ENCODE measurements around the gene XIRP2.

XIRP2 gene

DNA sequence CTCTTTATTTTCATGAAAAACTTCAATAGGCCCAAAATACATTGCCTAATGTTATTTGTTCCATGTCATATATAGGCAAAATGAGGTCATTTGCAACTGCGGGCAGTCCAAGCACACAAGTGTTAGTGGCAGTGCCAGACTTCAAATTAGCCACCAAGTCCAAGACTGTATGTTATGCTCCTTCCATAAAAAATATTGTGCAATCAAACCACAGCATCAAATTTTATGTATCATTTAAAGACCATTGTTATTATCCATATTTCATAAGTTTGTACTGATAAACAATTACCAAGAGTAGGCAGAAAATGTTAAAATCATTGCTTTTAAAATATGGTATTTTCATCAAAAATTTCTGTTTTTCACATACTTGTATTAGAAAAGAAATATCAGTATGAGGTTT lies 54.1 kb downstream of the XIRP2 start:
- Histone ChIP-seq H3K4me1 (ENCODE audit: control insufficient read depth, insufficient read depth, low read length) (no peaks in the 10 kb centered on the region), H3K36me3 (ENCODE audit: control insufficient read depth, insufficient read depth, low read length, severe bottlenecking) (no peaks in the 10 kb centered on the region), H3K9me3 (ENCODE audit: control insufficient read depth, low read length) (no peaks in the 10 kb centered on the region), H3K27me3 (replicated peaks; ENCODE audit: control insufficient read depth, insufficient read depth, low read length) (no peaks in the 10 kb centered on the region), H3K9ac (ENCODE audit: low read length) (no peak overlapping the region), H3K4me3 (ENCODE audit: low read length) (no peak overlapping the region)
- DNase-seq (ENCODE audit: low read depth) = no peak

DNA sequence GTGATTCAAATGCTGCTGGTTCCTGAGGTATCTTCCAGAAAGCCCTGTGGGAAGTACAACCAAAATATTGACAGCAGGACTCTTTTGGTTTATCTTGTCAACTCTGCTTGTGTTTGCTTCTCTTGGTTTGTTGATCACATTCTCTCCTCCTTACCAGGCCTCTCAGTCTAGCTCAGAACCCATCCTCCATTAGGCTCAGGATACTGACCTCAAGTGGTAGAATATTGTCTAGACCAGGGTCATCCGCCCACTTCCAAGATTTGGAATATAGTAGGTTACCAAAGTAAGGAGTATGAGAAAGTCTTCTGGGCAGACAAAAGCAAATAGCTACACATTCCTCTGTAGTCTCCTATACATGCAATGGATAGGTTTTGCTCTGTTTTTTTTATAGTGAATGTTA lies 56.6 kb downstream of the XIRP2 start:
- DNase-seq (ENCODE audit: low read depth) = no peak
- H3K4me3 ChIP-seq (ENCODE audit: low read length) = no peak overlapping the region

GRCh38 chr2:166957686-166958085 lies 69.4 kb downstream of the XIRP2 start:
- Histone ChIP-seq H3K9me3 (ENCODE audit: control insufficient read depth, low read length) (no peaks in the 10 kb centered on the region), H3K4me3 (ENCODE audit: low read length) (no peak overlapping the region), H3K9ac (ENCODE audit: low read length) (no peak overlapping the region), H3K27me3 (replicated peaks; ENCODE audit: control insufficient read depth, insufficient read depth, low read length) (no peaks in the 10 kb centered on the region), H3K4me1 (ENCODE audit: control insufficient read depth, insufficient read depth, low read length) (no peaks in the 10 kb centered on the region), H3K36me3 (ENCODE audit: control insufficient read depth, insufficient read depth, low read length, severe bottlenecking) (no peaks in the 10 kb centered on the region)
- no peak for DNase-seq (ENCODE audit: low read depth)

More for the DNA sequence above, 56.6 kb downstream of the XIRP2 start:
- Histone ChIP-seq H3K36me3 (ENCODE audit: control insufficient read depth, insufficient read depth, low read length, severe bottlenecking) (no peaks in the 10 kb centered on the region), H3K9me3 (ENCODE audit: control insufficient read depth, low read length) (no peaks in the 10 kb centered on the region), H3K4me1 (ENCODE audit: control insufficient read depth, insufficient read depth, low read length) (no peaks in the 10 kb centered on the region), H3K9ac (ENCODE audit: low read length) (no peak overlapping the region), H3K27me3 (replicated peaks; ENCODE audit: control insufficient read depth, insufficient read depth, low read length) (no peaks in the 10 kb centered on the region)

GRCh38 chr2:166958986-166959481 lies 70.8 kb downstream of the XIRP2 start:
- H3K9ac ChIP-seq (ENCODE audit: low read length) = no peak overlapping the region
- no peaks in the 10 kb centered on the region for H3K9me3 ChIP-seq (ENCODE audit: control insufficient read depth, low read length)
- no peaks in the 10 kb centered on the region for H3K4me1 ChIP-seq (ENCODE audit: control insufficient read depth, insufficient read depth, low read length)
- H3K4me3 ChIP-seq (ENCODE audit: low read length) = no peak overlapping the region
- no peaks in the 10 kb centered on the region for H3K27me3 ChIP-seq (replicated peaks; ENCODE audit: control insufficient read depth, insufficient read depth, low read length)
- DNase-seq (ENCODE audit: low read depth) = no peak
- no peaks in the 10 kb centered on the region for H3K36me3 ChIP-seq (ENCODE audit: control insufficient read depth, insufficient read depth, low read length, severe bottlenecking)

GRCh38 chr2:166959556-166959955 lies 71.3 kb downstream of the XIRP2 start:
- Histone ChIP-seq H3K27me3 (replicated peaks; ENCODE audit: control insufficient read depth, insufficient read depth, low read length) (no peaks in the 10 kb centered on the region), H3K36me3 (ENCODE audit: control insufficient read depth, insufficient read depth, low read length, severe bottlenecking) (no peaks in the 10 kb centered on the region), H3K4me3 (ENCODE audit: low read length) (no peak overlapping the region), H3K4me1 (ENCODE audit: control insufficient read depth, insufficient read depth, low read length) (no peaks in the 10 kb centered on the region), H3K9me3 (ENCODE audit: control insufficient read depth, low read length) (no peaks in the 10 kb centered on the region), H3K9ac (ENCODE audit: low read length) (no peak overlapping the region)
- no peak for DNase-seq (ENCODE audit: low read depth)

GRCh38 chr2:166960702-166961270 lies 72.5 kb downstream of the XIRP2 start:
- Histone ChIP-seq H3K27me3 (replicated peaks; ENCODE audit: control insufficient read depth, insufficient read depth, low read length) (no peaks in the 10 kb centered on the region), H3K9me3 (ENCODE audit: control insufficient read depth, low read length) (no peaks in the 10 kb centered on the region), H3K4me1 (ENCODE audit: control insufficient read depth, insufficient read depth, low read length) (no peaks in the 10 kb centered on the region), H3K9ac (ENCODE audit: low read length) (no peak overlapping the region), H3K4me3 (ENCODE audit: low read length) (no peak overlapping the region), H3K36me3 (ENCODE audit: control insufficient read depth, insufficient read depth, low read length, severe bottlenecking) (no peaks in the 10 kb centered on the region)
- no peak for DNase-seq (ENCODE audit: low read depth)

- no peak for DNase-seq (ENCODE audit: low read depth)
- H3K27me3 ChIP-seq (replicated peaks; ENCODE audit: control insufficient read depth, insufficient read depth, low read length) = no peaks in the 10 kb centered on the region
- H3K4me1 ChIP-seq (ENCODE audit: control insufficient read depth, insufficient read depth, low read length) = no peaks in the 10 kb centered on the region
- no peak overlapping the region for H3K9ac ChIP-seq (ENCODE audit: low read length)
- no peak overlapping the region for H3K4me3 ChIP-seq (ENCODE audit: low read length)
- H3K36me3 ChIP-seq (ENCODE audit: control insufficient read depth, insufficient read depth, low read length, severe bottlenecking) = no peaks in the 10 kb centered on the region
- H3K9me3 ChIP-seq (ENCODE audit: control insufficient read depth, low read length) = no peaks in the 10 kb centered on the region
Observed at GRCh38 chr2:166961933-166962332, 73.7 kb downstream of the XIRP2 start.

- Histone ChIP-seq H3K27me3 (replicated peaks; ENCODE audit: control insufficient read depth, insufficient read depth, low read length) (no peaks in the 10 kb centered on the region), H3K4me1 (ENCODE audit: control insufficient read depth, insufficient read depth, low read length) (no peaks in the 10 kb centered on the region)
Observed at GRCh38 chr2:166969486-166969885, 81.2 kb downstream of the XIRP2 start.

DNA sequence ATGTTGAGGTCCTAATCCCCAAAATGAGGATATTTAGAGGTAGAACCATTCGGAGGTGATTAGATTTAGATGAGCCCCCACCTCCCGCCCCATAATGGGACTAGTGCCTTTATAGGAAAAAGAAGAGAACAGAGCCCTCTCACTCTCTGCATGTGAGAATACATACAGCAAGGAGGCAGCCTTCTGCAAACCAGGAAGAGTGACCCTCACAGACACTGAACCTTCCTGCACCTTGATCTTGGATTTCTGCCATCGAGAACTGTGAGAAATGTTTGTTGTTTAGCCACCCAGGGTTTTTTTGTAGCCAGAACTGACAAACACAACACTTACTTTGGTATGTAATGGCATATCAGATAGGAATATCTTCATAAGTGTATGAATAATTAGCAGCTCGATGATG lies 83.7 kb downstream of the XIRP2 start:
- H3K4me3 ChIP-seq (ENCODE audit: low read length) = no peak overlapping the region
- no peaks in the 10 kb centered on the region for H3K36me3 ChIP-seq (ENCODE audit: control insufficient read depth, insufficient read depth, low read length, severe bottlenecking)
- H3K9me3 ChIP-seq (ENCODE audit: control insufficient read depth, low read length) = no peaks in the 10 kb centered on the region
- no peak overlapping the region for H3K9ac ChIP-seq (ENCODE audit: low read length)
- no peaks in the 10 kb centered on the region for H3K27me3 ChIP-seq (replicated peaks; ENCODE audit: control insufficient read depth, insufficient read depth, low read length)
- DNase-seq (ENCODE audit: low read depth) = no peak
- no peaks in the 10 kb centered on the region for H3K4me1 ChIP-seq (ENCODE audit: control insufficient read depth, insufficient read depth, low read length)

More at GRCh38 chr2:166969486-166969885, 81.2 kb downstream of the XIRP2 start:
- DNase-seq (ENCODE audit: low read depth) = no peak
- Histone ChIP-seq H3K4me3 (ENCODE audit: low read length) (no peak overlapping the region), H3K36me3 (ENCODE audit: control insufficient read depth, insufficient read depth, low read length, severe bottlenecking) (no peaks in the 10 kb centered on the region), H3K9ac (ENCODE audit: low read length) (no peak overlapping the region), H3K9me3 (ENCODE audit: control insufficient read depth, low read length) (no peaks in the 10 kb centered on the region)

- Histone ChIP-seq H3K4me1 (ENCODE audit: control insufficient read depth, insufficient read depth, low read length) (no peaks in the 10 kb centered on the region), H3K36me3 (ENCODE audit: control insufficient read depth, insufficient read depth, low read length, severe bottlenecking) (no peaks in the 10 kb centered on the region), H3K4me3 (ENCODE audit: low read length) (no peak overlapping the region), H3K27me3 (replicated peaks; ENCODE audit: control insufficient read depth, insufficient read depth, low read length) (no peaks in the 10 kb centered on the region), H3K9me3 (ENCODE audit: control insufficient read depth, low read length) (no peaks in the 10 kb centered on the region), H3K9ac (ENCODE audit: low read length) (no peak overlapping the region)
- no peak for DNase-seq (ENCODE audit: low read depth)
Observed at GRCh38 chr2:166972418-166972817, 84.1 kb downstream of the XIRP2 start.

- no peaks in the 10 kb centered on the region for H3K27me3 ChIP-seq (replicated peaks; ENCODE audit: control insufficient read depth, insufficient read depth, low read length)
Observed at GRCh38 chr2:166984188-166984587, 95.9 kb downstream of the XIRP2 start.

GRCh38 chr2:166984797-166985196 lies 96.5 kb downstream of the XIRP2 start:
- Histone ChIP-seq H3K9me3 (ENCODE audit: control insufficient read depth, low read length) (peaks cover 11% of the 10 kb centered on the region), H3K36me3 (ENCODE audit: control insufficient read depth, insufficient read depth, low read length, severe bottlenecking) (no peaks in the 10 kb centered on the region), H3K27me3 (replicated peaks; ENCODE audit: control insufficient read depth, insufficient read depth, low read length) (no peaks in the 10 kb centered on the region), H3K4me3 (ENCODE audit: low read length) (no peak overlapping the region), H3K9ac (ENCODE audit: low read length) (no peak overlapping the region), H3K4me1 (ENCODE audit: control insufficient read depth, insufficient read depth, low read length) (no peaks in the 10 kb centered on the region)
- no peak for DNase-seq (ENCODE audit: low read depth)

More at GRCh38 chr2:166984188-166984587, 95.9 kb downstream of the XIRP2 start:
- no peak for DNase-seq (ENCODE audit: low read depth)
- Histone ChIP-seq H3K9ac (ENCODE audit: low read length) (no peak overlapping the region), H3K4me3 (ENCODE audit: low read length) (no peak overlapping the region), H3K9me3 (ENCODE audit: control insufficient read depth, low read length) (peaks cover 17% of the 10 kb centered on the region), H3K36me3 (ENCODE audit: control insufficient read depth, insufficient read depth, low read length, severe bottlenecking) (no peaks in the 10 kb centered on the region), H3K4me1 (ENCODE audit: control insufficient read depth, insufficient read depth, low read length) (no peaks in the 10 kb centered on the region)

Measured in adipocyte (in vitro differentiated cells).